Measurements from ENCODE around the gene UNC119B. TPM values are rescaled to one million over a fixed set of nuclear protein-coding genes. Genes with fewer than 3 reads are reported as not detected.
A peak's percentile ranks its signal among the peaks of the same experiment; 100 is the strongest.

UNC119B gene
- total RNA-seq, 1 experiment from 2014 or later, result 51.5 TPM

- no peak overlapping the region for H3K56ac ChIP-seq (ENCODE audit: insufficient read length, low read depth, low read length)
- no peak overlapping the region for H2BK12ac ChIP-seq (ENCODE audit: insufficient read length, low read depth, low read length)
- H3K27ac Mint-ChIP-seq, result peak overlapping the region in 2 of 3 experiments; percentile 22 to 29; a peak in 1 of 7 replicates
- no peaks in the 10 kb centered on the region for H3K23me2 ChIP-seq (ENCODE audit: insufficient read length, low read depth, low read length, poor library complexity, severe bottlenecking)
- no peaks in the 10 kb centered on the region for H3K27me3 ChIP-seq (ENCODE audit: insufficient read depth, low read length)
- no peak overlapping the region for H2BK120ac ChIP-seq (ENCODE audit: low read depth, low read length, poor library complexity, severe bottlenecking)
- H3K9me3 ChIP-seq (ENCODE audit: control insufficient read depth, low read depth, low read length), result no peaks in the 10 kb centered on the region
- peaks cover 47 to 83% (median 71%) of the 10 kb centered on the region in 3 experiments; a peak in 6 of 7 replicates for H3K36me3 Mint-ChIP-seq (ENCODE audit: insufficient read depth in 1 of 3, low read depth in 3 of 3)
- H2AK5ac ChIP-seq (ENCODE audit: insufficient read length, low read length), result no peak overlapping the region
- H3K14ac ChIP-seq (ENCODE audit: insufficient read depth, low read length), result no peak overlapping the region
- H3K9ac ChIP-seq (ENCODE audit: extremely low read depth, insufficient read length, low read length), result no peak overlapping the region
- TF ChIP-seq CTCF (conservative IDR thresholded peaks at IDR 0.05), result no peak
- no peak overlapping the region for H2BK15ac ChIP-seq (ENCODE audit: low read depth, low read length)
- no CpG with 5 or more reads among the region's 7 CpGs for WGBS (ENCODE audit: extremely low coverage, insufficient read length, low lambda C conversion rate)
- H3K23ac ChIP-seq (ENCODE audit: insufficient read length, low read depth, low read length), result no peak overlapping the region
- H3K27ac ChIP-seq (ENCODE audit: insufficient read length, low read depth, low read length), result no peak overlapping the region
- H3K4ac ChIP-seq (ENCODE audit: low read depth, low read length), result no peak overlapping the region
- no peak overlapping the region for H4K5ac ChIP-seq (ENCODE audit: insufficient read length, low read depth, low read length)
- H4K91ac ChIP-seq (ENCODE audit: insufficient read length, low read depth, low read length), result no peak overlapping the region
- H3K27me3 Mint-ChIP-seq (ENCODE audit: low read depth), result no peaks in the 10 kb centered on the region
- no peaks in the 10 kb centered on the region for H3K4me1 ChIP-seq (ENCODE audit: insufficient read depth, low read length)
- no peaks in the 10 kb centered on the region for H4K20me1 ChIP-seq (ENCODE audit: control insufficient read depth, insufficient read depth, insufficient read length)
- DNase-seq, result no peak
- H3K4me2 ChIP-seq (ENCODE audit: insufficient read depth, insufficient read length, low read length), result no peak overlapping the region
- H3K79me2 ChIP-seq (ENCODE audit: insufficient read depth, low read length), result no peaks in the 10 kb centered on the region
- no peak overlapping the region for H3T11ph ChIP-seq (ENCODE audit: low read length)
- H3K4me3 Mint-ChIP-seq, result no peak overlapping the region
- H3K4me1 Mint-ChIP-seq, result peaks cover 2% of the 10 kb centered on the region in 2 experiments; a peak in 3 of 4 replicates
- H2BK20ac ChIP-seq (ENCODE audit: low read depth, low read length, poor library complexity, severe bottlenecking), result no peak overlapping the region
- H2BK5ac ChIP-seq (ENCODE audit: insufficient read length, low read length), result no peak overlapping the region
- no peak overlapping the region for H4K8ac ChIP-seq (replicated peaks; ENCODE audit: insufficient read length, low read depth, low read length)
- H3K9me3 Mint-ChIP-seq, result no peaks in the 10 kb centered on the region
- H2AFZ ChIP-seq (ENCODE audit: low read length), result no peak overlapping the region
- no peak overlapping the region for H3K18ac ChIP-seq (ENCODE audit: insufficient read length, low read depth, low read length)
- no peaks in the 10 kb centered on the region for H3K79me1 ChIP-seq (ENCODE audit: insufficient read depth, low read depth, low read length, poor library complexity, severe bottlenecking)
Measured at GRCh38 chr12:120699553-120699952, 10.7 kb upstream of the UNC119B start.
